Activated naive CD4-positive, alpha-beta T cell treated with anti-CD3 and anti-CD28 coated beads for 36 hours (primary cell): Measurements from ENCODE around the gene SCFD1. TPM values are rescaled to one million over a fixed set of nuclear protein-coding genes. Genes with fewer than 3 reads are reported as not detected.
A peak's percentile ranks its signal among the peaks of the same experiment; 100 is the strongest.
"Not testable (repeated sequence)": the region's sequence is repeated elsewhere in the genome, so short reads cannot be mapped to it uniquely, and the experiment has no call there.

Source experiments
- CTCF ChIA-PET: fragments of 350-600 bp; sonication (Branson Sonifier 250); formaldehyde crosslinking; loops from one replicate; lab custom pipeline; 2021; ENCODE audit warnings: antibody characterized with exemption; lab: Charles Lee
- DNase-seq: peaks from one replicate; pipeline ENCODE4 v3.0.0-alpha.2; 2020
- H3K27ac Mint-ChIP-seq: one replicate; pipeline ENCODE4 v1.8.0; 2021; ENCODE audit warnings: mild to moderate bottlenecking, mixed read lengths
- H3K27me3 Mint-ChIP-seq: one replicate; pipeline ENCODE4 v1.8.0; 2021; ENCODE audit warnings: low read depth, mixed read lengths
- H3K36me3 Mint-ChIP-seq: one replicate; pipeline ENCODE4 v1.8.0; 2021; ENCODE audit warnings: low read depth, mixed read lengths
- H3K4me1 Mint-ChIP-seq: one replicate; pipeline ENCODE4 v1.8.0; 2021; ENCODE audit warnings: low read depth, mixed read lengths
- H3K4me3 Mint-ChIP-seq: one replicate; pipeline ENCODE4 v1.8.0; 2021; ENCODE audit warnings: mild to moderate bottlenecking, moderate library complexity, mixed read lengths
- H3K9me3 Mint-ChIP-seq: one replicate; pipeline ENCODE4 v1.8.0; 2021; ENCODE audit warnings: mixed read lengths
- intact Hi-C: fragments of 100-400 bp; cut with micrococcal nuclease; formaldehyde crosslinking; loops from one replicate; pipeline ENCODE4 v1.15.1; 2023
- total RNA-seq, 2 experiments: library from RNA; stranded (reverse); gene quantifications; one replicate each; pipeline ENCODE4 v1.2.3, GENCODE V29; 2021

The SCFD1 gene
- total RNA-seq, 2 experiments from 2014 or later, result 46.1 to 55.2 TPM

DNA sequence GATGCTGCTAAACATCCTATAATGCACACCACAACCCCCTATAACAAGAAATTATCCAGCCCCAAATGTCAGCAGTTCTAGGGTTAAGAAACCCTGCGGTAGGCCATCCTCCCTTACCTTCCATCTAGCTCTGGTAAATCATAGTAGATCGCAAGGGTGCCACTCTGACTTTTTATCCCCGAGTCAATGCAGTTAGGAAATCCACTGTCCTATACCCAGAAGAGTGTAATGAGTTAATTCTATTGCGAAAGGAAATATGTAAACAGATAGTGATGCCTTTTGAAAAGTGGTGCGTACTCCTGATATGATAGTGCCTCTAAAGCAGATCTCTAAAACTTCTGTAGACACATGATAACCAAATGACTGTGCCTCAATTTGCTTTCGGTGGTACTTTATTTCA lies 29.8 kb downstream of the SCFD1 start:
- intact Hi-C loops, result no loop called here
- H3K4me3 Mint-ChIP-seq, result no peak overlapping the region
- CTCF ChIA-PET, result no interaction called here
- DNase-seq, result no peak
- H3K36me3 Mint-ChIP-seq, result peaks cover 13% of the 10 kb centered on the region
- H3K27ac Mint-ChIP-seq, result no peak overlapping the region
- no peaks in the 10 kb centered on the region for H3K9me3 Mint-ChIP-seq
- H3K4me1 Mint-ChIP-seq, result no peaks in the 10 kb centered on the region
- H3K27me3 Mint-ChIP-seq, result no peaks in the 10 kb centered on the region

DNA sequence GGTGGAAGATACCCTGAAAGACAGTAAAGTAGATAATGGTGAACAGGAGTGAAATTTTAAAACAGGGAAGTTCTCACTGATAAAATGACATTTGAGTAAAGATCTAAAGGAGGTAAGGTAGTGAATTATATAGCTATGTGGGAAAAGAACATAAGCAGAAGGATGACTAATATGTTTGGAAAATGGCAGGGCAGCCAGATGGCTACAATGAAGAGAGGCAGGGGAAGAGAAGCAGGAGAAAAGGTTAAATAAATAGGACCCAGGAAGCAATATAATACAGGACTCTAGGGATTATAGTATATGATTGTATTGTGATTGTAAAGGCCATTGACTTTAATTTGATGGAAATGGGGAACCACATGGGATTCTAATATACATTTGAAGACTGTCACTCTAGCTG lies 33.0 kb downstream of the SCFD1 start:
- Mint-ChIP-seq H3K4me1 (no peaks in the 10 kb centered on the region), H3K27ac (no peak overlapping the region), H3K4me3 (no peak overlapping the region), H3K36me3 (peaks cover 18% of the 10 kb centered on the region), H3K9me3 (no peaks in the 10 kb centered on the region), H3K27me3 (no peaks in the 10 kb centered on the region)
- intact Hi-C loops, result no loop called here
- CTCF ChIA-PET, result interaction anchor here (0.8 to 1.3 kb wide), 2 partner anchors 53 to 84 kb away, joined by 3 to 5 read pairs; no protein-coding TSS in a partner anchor
- DNase-seq, result no peak

DNA sequence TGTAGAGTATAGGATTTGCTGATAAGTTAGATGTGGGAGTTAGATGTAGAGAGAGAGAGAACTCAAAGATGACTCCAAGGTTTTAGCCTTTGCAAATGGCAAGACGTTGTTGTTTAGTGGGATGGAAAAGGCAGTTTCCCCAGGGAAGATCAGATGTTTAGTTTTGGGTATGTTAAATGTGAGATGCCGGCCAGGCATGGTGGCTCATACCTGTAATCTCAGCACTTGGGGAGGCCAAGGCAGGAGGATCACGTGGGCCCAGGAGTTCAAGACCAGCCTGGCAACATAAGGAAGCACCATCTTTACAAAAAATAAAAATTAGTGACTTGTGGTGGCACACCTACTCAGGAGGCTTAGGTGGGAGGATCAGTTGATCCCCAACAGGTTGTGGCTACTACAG lies 33.5 kb downstream of the SCFD1 start:
- CTCF ChIA-PET, result interaction anchor here (0.8 to 1.3 kb wide), 3 partner anchors 27 to 83 kb away, joined by 3 to 5 read pairs (median 4); no protein-coding TSS in a partner anchor
- Mint-ChIP-seq H3K36me3 (peaks cover 19% of the 10 kb centered on the region), H3K9me3 (no peaks in the 10 kb centered on the region), H3K4me3 (no peak overlapping the region), H3K4me1 (no peaks in the 10 kb centered on the region), H3K27me3 (no peaks in the 10 kb centered on the region), H3K27ac (no peak overlapping the region)
- intact Hi-C loops, result loop anchor here (1.0 to 2.0 kb wide), 4 partner anchors 251 to 701 kb away; no protein-coding TSS in a partner anchor
- DNase-seq, result no peak

DNA sequence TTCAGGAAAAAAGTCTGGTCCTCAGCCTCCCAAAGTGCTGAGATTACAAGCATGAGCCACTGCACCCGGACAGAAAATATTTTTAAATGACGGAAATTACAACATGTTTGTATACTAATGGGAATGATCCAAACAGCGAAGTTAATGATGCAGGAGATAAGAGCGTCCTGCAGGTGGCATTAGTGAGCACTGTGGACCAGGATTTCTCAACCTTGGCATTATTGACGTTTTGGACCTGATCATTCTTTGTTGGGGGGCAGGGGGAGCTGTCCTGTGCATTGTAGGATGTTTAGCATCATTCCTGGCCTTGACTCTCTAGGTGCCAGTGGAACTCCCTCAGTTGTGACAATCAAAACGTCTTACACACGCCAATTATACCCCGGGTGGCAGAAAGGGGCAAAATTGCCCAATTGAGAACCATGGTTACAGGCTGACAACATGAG lies 34.1 kb downstream of the SCFD1 start:
- Mint-ChIP-seq H3K36me3 (peaks cover 19% of the 10 kb centered on the region), H3K9me3 (no peaks in the 10 kb centered on the region), H3K27me3 (no peaks in the 10 kb centered on the region), H3K4me3 (no peak overlapping the region), H3K27ac (no peak overlapping the region), H3K4me1 (no peaks in the 10 kb centered on the region)
- CTCF ChIA-PET, result interaction anchor here (0.7 to 1.3 kb wide), 6 partner anchors 25 to 418 kb away, joined by 3 to 4 read pairs (median 4); no protein-coding TSS in a partner anchor
- intact Hi-C loops, result loop anchor here (1.0 to 2.0 kb wide), 4 partner anchors 250 to 701 kb away; no protein-coding TSS in a partner anchor
- peak; percentile 32 for DNase-seq

DNA sequence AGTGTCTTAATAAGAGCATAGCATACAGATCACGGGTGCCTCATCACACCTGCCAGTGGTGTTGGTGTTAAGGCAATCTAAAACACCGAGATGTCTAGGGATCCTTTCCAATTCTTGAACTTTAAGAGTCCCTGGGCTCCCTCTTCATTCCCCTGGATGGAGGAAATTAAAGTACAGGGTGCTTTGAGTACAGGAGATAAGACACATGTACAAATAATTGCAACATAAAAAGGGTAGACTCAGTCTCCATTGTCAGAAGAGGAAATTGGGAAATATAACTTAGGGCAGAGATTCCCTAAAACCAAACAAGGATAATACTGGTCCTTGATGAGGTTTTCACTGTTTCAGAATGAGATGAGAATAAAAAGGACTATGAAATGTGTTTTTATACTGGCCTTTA lies 34.9 kb downstream of the SCFD1 start:
- Mint-ChIP-seq H3K27me3 (no peaks in the 10 kb centered on the region), H3K4me3 (no peak overlapping the region), H3K36me3 (peaks cover 18% of the 10 kb centered on the region), H3K9me3 (no peaks in the 10 kb centered on the region), H3K27ac (no peak overlapping the region), H3K4me1 (no peaks in the 10 kb centered on the region)
- CTCF ChIA-PET, result interaction anchor here (0.7 to 1.3 kb wide), 5 partner anchors 25 to 417 kb away, joined by 3 to 4 read pairs (median 4); no protein-coding TSS in a partner anchor
- no peak for DNase-seq
- intact Hi-C loops, result loop anchor here (2.0 kb wide), 2 partner anchors 324 to 700 kb away; no protein-coding TSS in a partner anchor

DNA sequence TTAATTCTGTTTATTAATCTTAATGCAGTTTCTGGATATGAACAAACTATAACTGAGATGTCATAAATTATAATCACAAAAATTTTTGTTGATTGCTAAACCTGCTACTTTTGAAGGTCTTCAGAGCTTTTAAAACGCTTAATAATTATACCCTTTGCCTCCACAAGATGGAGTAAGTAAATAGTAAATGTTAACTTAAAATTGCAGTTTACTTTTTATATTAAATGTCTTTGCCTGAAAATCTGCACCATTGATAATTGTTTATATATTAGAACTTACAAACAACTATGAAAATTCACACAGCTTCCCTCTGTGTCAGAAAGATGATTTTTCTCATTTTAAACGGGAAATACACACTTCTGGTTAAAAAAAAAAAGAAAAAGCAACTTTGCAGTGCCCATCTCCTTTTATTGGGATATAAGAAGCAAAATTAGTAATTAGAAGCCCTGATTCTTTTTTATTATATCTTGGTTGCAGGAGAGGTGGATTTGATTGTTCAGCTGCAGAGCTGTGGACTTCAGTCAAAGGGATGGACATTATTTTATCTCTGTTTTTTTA lies 35.6 kb downstream of the SCFD1 start:
- no peak overlapping the region for H3K4me3 Mint-ChIP-seq
- H3K27ac Mint-ChIP-seq, result no peak overlapping the region
- no peaks in the 10 kb centered on the region for H3K4me1 Mint-ChIP-seq

DNA sequence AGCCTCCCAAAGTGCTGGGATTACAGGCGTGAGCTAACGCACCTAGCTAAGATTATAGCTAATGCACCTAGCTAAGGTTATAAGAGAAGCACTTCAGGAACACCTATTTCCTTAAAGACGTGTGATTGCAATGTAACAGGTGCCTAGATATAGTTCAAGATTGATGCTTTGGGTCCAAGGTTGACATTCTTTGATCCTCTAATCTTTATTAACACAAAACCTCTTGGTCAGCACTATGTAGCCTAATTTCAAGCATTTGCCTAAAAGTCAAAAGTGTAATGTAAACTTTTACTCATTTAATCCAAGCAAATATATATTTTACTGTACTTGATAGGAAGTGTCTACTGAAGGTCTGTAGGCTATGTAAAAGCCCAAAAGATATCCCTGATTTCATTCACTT lies 36.5 kb downstream of the SCFD1 start:
- Mint-ChIP-seq H3K36me3 (peaks cover 19% of the 10 kb centered on the region), H3K9me3 (no peaks in the 10 kb centered on the region), H3K27me3 (no peaks in the 10 kb centered on the region), H3K4me1 (no peaks in the 10 kb centered on the region), H3K27ac (no peak overlapping the region), H3K4me3 (no peak overlapping the region)
- CTCF ChIA-PET, result interaction anchor here (1.1 kb wide), 1 partner anchor 12 kb away, joined by 5 read pairs; no protein-coding TSS in a partner anchor
- DNase-seq, result no peak
- intact Hi-C loops, result no loop called here

More for the DNA sequence above, 35.6 kb downstream of the SCFD1 start:
- no peak for DNase-seq
- intact Hi-C loops, result loop anchor here (2.0 kb wide), 2 partner anchors 323 to 699 kb away; no protein-coding TSS in a partner anchor
- CTCF ChIA-PET, result interaction anchor here (0.6 to 0.7 kb wide), 3 partner anchors 117 to 229 kb away, joined by 3 read pairs; no protein-coding TSS in a partner anchor
- H3K27me3 Mint-ChIP-seq, result no peaks in the 10 kb centered on the region
- H3K36me3 Mint-ChIP-seq, result peaks cover 20% of the 10 kb centered on the region
- H3K9me3 Mint-ChIP-seq, result no peaks in the 10 kb centered on the region

DNA sequence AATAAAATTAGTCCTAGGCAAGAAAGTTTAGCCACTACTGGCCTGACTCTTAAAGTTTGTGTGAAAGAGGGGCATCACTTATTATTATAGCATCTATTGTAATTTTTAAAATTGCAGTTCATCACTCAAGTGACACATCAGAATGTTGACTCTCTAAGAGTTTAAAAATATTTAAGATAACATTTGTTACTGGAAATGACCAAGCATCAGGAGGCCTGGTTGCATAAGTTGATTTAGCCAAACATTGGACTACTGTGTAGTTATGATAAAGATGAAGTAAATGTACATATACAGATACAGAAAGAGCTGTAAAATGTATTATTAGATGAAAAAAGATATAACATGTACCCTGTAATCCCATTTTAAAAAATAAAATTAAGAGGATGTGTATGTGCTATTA lies 47.5 kb downstream of the SCFD1 start:
- CTCF ChIA-PET, result no interaction called here
- Mint-ChIP-seq H3K4me1 (peaks cover 6% of the 10 kb centered on the region), H3K4me3 (no peak overlapping the region), H3K9me3 (peaks cover 2% of the 10 kb centered on the region), H3K27ac (no peak overlapping the region), H3K36me3 (peaks cover 17% of the 10 kb centered on the region), H3K27me3 (no peaks in the 10 kb centered on the region)
- intact Hi-C loops, result no loop called here
- DNase-seq, result no peak

DNA sequence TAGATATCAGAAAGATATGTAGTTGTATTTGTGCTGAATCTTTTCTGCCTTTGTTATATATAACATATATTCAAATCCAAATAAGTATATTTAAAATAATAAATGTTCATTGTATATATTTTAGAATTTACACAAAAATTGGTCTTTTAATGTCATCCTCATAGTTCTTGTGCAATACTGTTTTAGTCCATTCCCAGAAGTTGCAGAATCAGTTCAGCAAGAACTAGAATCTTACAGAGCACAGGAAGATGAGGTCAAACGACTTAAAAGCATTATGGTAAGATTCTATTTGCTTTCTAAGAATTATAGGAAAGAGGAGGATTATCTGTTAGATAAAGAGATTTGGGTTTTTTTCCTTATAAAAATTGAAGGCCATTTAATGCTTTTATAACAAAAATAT lies 51.0 kb downstream of the SCFD1 start:
- Mint-ChIP-seq H3K4me1 (peaks cover 4% of the 10 kb centered on the region), H3K4me3 (no peak overlapping the region), H3K9me3 (no peaks in the 10 kb centered on the region), H3K36me3 (peaks cover 22% of the 10 kb centered on the region), H3K27ac (no peak overlapping the region), H3K27me3 (no peaks in the 10 kb centered on the region)
- DNase-seq, result no peak
- CTCF ChIA-PET, result no interaction called here
- intact Hi-C loops, result no loop called here

DNA sequence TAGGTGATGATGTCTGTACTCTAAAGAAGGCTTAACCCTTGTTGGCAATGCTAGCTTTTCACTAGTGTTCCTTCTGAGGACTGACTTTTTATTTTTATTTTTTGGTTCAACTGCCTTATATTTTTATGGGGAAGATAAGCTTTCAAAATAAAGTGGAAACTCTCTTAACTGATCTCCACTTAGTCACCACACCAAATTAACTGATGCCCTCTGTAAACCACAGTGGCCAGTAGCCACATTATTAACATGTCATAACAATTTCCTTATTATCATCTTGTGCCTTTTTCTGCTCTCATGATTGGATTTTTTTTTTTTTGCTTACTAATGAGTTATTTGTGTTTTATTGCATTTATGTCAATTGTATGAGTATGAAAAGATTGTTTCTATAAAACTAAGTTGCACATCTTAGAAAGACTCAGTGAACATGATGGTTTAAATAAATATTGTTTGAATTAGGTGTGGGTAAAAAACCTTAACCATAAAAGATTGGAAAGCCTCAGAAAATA lies 56.9 kb downstream of the SCFD1 start:
- no peaks in the 10 kb centered on the region for H3K27me3 Mint-ChIP-seq
- no peak for DNase-seq
- no peak overlapping the region for H3K4me3 Mint-ChIP-seq
- peaks cover 44% of the 10 kb centered on the region for H3K36me3 Mint-ChIP-seq
- H3K9me3 Mint-ChIP-seq, result no peaks in the 10 kb centered on the region
- CTCF ChIA-PET, result no interaction called here
- no peaks in the 10 kb centered on the region for H3K4me1 Mint-ChIP-seq
- no peak overlapping the region for H3K27ac Mint-ChIP-seq
- intact Hi-C loops, result no loop called here

DNA sequence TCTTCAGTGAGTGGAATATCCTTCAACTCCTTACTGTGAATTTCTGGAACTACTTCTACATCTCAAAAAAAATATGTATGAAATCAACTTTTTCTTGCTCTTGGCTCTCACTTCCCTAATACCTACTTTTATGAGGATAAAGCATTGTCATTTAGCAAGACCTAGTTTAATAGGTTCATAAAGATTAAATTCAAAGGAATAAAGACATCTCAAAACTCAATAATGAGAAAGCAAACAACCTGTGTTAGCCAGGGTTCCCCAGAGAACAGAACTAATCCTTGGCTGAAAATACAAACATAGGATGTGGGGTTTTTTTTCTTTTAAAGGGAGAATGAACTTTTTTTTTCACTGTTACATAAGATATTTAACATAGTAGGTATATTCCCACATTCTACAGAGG lies 57.9 kb downstream of the SCFD1 start:
- intact Hi-C loops, result no loop called here
- Mint-ChIP-seq H3K4me3 (no peak overlapping the region), H3K36me3 (peaks cover 43% of the 10 kb centered on the region), H3K27me3 (no peaks in the 10 kb centered on the region), H3K9me3 (no peaks in the 10 kb centered on the region), H3K27ac (no peak overlapping the region), H3K4me1 (no peaks in the 10 kb centered on the region)
- CTCF ChIA-PET, result no interaction called here
- no peak for DNase-seq

DNA sequence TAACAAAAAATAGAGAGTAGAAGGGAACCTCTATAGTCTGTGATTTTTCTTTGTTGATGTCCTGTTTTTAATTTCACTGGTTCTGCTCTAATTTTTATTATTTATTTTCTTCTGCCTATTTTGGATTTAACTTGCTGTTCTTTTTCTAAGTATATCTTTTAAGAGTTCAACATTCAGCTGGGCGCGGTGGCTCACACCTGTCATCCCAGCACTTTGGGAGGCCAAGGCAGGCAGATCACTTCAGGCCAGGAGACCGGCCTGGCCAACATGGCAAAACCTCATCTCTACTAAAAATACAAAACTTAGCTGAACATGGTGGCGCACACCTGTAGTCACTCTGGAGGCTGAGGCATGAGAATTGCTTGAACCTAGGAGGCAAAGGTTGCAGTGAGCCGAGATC lies 58.7 kb downstream of the SCFD1 start:
- intact Hi-C loops, H3K4me1 Mint-ChIP-seq, H3K27ac Mint-ChIP-seq, H3K4me3 Mint-ChIP-seq, DNase-seq, H3K9me3 Mint-ChIP-seq, H3K27me3 Mint-ChIP-seq: not testable (repeated sequence)
- H3K36me3 Mint-ChIP-seq, result peaks cover 41% of the 10 kb centered on the region
- CTCF ChIA-PET, result interaction anchor here (1.2 kb wide), 1 partner anchor 9 kb away, joined by 3 read pairs; no protein-coding TSS in a partner anchor
